ENCODE results near the gene SETD1B.
A peak's percentile ranks its signal among the peaks of the same experiment; 100 is the strongest.
"Not testable (repeated sequence)": the region's sequence is repeated elsewhere in the genome, so short reads cannot be mapped to it uniquely, and the experiment has no call there.

The SETD1B gene

GRCh38 chr12:121803861-121804416 lies at the start of gene SETD1B:
Gene SETD1B, plus strand, starts transcription at chr12:121804009. Its CDS starts 729 bp downstream, at chr12:121804738.
- peak; percentile 27 for DNase-seq

DNA sequence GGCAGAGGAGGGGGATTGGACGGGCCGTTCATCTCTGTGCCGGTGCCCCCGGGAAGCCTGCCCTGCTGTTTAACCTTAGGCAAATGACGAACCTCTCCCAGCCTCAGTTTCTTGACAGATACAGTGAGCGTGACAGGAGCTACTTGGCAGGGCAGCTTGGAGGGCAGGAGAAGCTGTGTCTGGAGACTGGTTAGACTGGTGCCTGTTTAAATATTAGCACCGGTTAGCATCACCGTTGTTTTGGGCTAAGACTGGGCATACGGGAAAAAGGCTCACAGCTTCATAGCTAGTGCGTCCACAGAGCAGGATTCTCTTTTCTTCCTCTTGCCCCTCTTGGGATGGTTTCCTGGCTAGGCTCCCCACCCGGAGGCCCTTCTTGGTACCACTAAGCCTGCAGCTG lies 49.0 kb upstream of the SETD1B start:
- no peak for DNase-seq

- DNase-seq = no peak
These were observed 48.2 kb upstream of the SETD1B start for GRCh38 chr12:121755591-121755990.

GRCh38 chr12:121758536-121758935 lies 45.3 kb upstream of the SETD1B start:
- not testable (repeated sequence) for DNase-seq

DNA sequence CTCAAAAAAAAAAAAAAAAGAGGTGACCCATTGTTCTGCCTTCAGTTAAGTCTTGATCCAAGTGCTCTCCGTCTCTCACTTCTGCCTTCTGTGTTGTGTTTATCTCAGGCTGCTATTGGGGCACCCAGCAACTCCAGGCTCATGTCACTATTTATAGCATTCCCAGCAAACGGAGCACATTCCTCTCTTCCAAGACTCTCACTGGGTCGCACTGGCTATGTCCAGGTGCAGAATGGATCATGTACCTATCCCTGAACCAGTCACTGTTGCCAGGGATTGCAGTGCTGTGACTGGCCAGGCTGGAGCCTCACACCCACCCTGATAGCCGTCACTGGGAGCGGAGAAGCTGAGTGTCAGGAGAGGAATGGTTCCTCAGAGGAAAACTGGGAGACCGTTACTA lies 41.5 kb upstream of the SETD1B start:
- no peak for DNase-seq

DNA sequence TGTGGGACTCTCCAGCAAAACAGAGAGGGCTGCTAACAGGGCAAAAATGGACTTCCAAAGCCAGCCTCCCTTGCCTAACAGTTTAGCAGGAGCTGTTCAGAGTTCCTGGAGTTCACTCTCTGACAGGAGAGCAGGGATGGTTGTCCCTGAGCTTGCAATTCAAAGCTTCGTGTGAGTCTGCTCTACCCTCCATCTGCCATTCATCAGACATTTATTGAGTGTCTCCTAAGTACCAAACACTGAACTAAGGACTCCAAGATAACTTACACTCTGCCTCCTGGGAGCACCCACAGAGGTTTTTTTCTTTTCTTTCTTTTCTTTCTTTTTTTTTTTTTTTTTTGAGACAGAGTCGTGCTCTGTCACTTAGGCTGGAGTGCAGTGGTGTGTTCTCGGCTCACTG lies 39.0 kb upstream of the SETD1B start:
- no peak for DNase-seq

- DNase-seq = no peak
These were observed 38.2 kb upstream of the SETD1B start for GRCh38 chr12:121765573-121765972.

DNA sequence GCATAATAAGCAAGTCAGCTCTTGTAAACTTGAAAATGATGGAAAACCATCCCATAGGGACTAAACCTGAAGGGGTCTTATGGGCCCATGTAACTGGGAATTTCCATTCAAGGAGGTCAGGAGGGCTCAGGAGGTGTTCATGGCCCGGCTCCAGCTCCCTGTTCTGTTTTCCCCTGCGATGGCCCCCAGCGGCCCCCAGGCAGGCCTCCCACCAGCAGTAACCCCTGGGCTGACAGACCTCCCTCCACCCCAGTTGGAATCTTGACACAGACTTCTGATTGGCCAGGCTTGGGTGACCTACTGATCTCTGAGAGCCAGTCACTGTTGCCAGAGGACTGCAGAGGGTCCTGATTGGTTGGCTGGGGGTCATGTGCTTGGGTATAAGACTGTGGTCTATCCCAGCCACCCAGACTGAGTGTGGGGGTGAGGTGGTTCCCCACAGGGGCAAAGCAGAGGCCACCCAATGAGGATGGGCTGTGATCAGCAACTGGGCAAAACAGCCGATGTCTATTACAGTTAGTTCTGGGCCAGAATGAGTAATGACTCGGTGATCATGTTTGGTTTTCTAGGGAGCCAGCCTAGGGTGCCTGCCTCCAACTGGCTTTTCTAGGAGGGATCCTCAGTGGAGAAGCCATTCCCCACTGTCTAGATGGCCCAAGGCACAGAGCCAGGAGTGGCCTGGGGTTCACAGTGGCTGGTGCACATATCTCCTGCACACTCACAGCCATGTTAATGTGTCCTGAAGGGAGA lies 37.3 kb upstream of the SETD1B start:
- DNase-seq = no peak

- peak; percentile 16 for DNase-seq
These were observed 36.2 kb upstream of the SETD1B start for GRCh38 chr12:121767525-121768016.

DNA sequence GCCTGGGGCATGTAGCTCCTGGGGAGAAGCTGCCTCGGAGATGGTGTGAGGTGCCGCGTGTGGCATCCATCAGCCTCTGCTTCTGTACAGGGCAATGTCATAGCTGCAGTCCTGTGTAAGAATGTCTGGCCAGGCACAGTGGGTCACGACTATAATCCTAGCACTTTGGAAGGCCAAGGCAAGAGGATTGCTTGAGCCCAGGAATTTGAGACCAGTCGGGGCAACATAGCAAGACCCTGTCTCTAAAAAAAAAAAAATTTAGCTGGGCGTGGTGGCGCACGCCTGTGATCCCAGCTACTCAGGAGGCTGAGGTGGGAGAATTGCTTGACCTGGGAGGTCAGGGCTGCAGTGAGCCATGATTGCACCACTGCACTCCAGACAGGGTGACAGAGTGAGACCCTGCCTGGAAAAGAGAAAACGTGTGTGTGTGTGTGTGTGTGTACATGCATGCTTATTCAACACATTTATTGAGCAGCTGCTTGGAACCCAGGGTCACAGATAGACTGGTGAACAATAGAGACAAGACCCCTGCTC lies 34.4 kb upstream of the SETD1B start:
- no peak for DNase-seq

GRCh38 chr12:121769831-121770301 lies 33.9 kb upstream of the SETD1B start:
- no peak for DNase-seq

- DNase-seq = no peak
These were observed 33.4 kb upstream of the SETD1B start for GRCh38 chr12:121770388-121770787.

DNA sequence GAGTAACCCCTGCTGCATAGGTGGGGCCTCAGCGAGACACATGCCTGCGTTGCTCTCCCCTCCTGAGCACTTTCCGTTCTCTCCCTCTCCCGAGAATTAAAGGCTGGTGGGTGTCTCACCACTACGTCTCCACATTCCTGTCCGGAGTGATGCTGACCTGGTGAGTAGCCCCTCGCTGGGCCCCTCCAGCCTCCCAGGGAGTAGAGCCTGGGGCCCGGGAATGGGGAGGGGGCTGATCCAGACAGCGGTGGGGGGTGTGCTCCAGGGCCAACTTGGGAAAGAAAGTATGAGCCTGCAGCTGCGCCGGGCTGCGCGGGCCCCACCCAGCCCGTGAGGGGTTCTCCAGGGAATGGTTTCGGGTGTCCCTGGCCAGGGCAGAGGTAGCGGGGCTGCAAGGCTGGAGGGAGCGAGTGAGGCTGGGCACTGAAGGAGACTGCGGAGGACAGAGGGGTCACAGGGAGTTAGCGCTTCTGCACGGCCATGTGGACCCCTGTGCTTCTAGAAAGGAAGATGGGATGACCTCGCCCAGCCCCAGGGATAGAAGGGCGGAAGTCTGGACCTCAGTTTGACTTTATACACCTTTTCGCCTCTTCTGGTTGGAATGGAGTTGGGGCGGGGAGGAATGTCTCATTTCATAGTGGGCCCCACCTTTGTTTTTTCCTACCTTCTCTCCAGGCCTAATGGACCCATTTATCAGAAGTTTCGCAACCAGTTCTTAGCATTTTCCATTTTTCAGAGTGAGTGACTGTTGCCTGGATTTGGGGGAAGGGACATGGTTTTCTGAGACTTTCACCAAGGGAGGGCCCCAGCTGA lies 32.8 kb upstream of the SETD1B start:
- no peak for DNase-seq

- peak; percentile 46 for DNase-seq
These were observed 30.6 kb upstream of the SETD1B start for GRCh38 chr12:121773011-121773777.

DNA sequence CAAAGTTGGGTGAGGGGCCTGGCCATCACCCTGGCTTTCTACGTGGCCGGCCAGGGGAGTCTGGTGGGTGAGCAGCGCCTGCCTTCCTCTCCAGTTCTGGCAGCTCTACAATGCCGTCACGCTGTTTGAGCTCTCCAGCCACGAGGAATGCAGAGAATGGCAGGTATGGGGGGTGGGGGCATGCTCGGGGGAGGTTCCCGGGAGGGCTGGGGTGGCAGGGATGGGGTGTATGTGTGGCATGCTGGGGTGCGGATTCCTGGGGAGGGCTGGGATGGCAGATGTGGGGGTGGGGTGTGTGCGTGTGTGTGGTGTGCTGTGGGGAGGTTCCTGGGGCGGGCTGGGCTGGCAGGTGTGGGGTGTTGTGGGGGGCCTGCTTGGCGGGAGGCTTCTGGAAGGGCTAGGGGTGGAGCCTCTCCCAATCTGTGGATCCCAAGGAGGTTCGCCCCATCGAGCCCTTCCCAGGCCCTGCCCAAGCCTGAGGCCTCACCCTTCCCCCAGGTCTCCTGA lies 28.8 kb upstream of the SETD1B start:
- no peak for DNase-seq

- no peak for DNase-seq
These were observed 28.3 kb upstream of the SETD1B start for GRCh38 chr12:121775501-121775900.

DNA sequence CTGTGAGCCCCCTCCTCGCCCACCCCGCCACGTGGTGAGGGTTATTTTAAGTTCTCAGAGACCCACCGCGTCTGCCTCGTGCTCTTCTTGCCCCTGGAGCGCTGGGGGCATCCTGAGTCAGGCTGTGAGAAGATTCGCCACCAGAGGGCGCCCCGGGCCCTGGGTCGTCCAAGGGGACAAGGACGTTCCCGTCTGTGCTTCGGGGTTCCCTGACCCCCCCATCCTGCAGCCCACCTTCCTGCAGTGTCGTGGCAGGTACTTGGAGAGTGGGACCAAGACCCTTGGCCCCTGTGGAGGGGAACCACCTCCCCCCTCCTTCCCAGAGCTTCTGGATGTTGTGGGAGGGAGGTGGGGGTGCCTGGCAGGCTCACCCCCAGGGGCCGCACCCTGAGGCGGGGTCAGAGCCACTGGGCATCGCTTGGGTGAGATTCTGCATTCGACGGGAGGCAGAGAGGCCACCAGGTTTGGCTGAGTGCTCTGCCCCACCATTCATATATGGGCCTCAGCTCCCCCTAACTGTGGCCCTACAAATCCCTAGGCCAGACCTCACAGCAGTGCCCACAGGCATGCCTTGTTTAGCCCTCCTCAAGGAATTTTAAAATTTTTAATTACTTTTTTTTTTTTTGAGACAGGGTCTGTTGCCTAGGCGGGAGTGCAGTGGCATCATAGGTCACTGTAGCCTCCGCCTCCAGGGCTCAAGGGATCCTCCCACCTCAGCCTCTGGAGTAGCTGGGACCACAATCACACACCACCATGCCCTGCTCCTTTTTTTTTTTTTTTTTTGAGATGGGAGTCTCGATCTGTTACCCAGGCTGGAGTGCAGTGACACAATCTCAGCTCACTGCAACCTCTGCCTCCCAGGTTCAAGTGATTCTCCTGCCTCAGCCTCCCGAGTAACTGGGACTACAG lies 27.4 kb upstream of the SETD1B start:
- DNase-seq = peak; percentile 20

GRCh38 chr12:121778567-121779421 lies 25.0 kb upstream of the SETD1B start:
- DNase-seq = no peak

GRCh38 chr12:121779422-121779895 lies 24.4 kb upstream of the SETD1B start:
- no peak for DNase-seq

DNA sequence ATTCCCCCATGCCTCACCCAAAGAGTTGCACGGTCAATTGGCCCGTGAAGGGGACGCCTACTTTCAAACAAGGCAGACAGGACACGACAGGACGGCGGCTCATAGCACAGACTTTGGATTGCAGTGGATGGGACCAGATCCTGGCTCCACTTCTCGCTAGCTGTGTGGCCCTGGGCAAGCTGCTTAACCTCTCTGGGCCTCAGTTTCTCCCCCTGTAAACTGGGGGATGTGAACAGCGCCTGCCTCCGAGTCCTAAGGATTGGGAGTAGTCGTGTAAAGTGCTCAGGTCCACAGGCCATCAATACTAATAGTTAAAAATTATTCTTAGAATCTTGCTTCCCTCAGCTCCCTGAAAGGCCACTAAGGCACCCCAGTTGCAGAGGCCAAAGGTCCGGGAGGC lies 23.4 kb upstream of the SETD1B start:
- DNase-seq = no peak

All from DMS153 (cell line).